ENCODE data around the gene ATP2A3.

Gene ATP2A3

DNA sequence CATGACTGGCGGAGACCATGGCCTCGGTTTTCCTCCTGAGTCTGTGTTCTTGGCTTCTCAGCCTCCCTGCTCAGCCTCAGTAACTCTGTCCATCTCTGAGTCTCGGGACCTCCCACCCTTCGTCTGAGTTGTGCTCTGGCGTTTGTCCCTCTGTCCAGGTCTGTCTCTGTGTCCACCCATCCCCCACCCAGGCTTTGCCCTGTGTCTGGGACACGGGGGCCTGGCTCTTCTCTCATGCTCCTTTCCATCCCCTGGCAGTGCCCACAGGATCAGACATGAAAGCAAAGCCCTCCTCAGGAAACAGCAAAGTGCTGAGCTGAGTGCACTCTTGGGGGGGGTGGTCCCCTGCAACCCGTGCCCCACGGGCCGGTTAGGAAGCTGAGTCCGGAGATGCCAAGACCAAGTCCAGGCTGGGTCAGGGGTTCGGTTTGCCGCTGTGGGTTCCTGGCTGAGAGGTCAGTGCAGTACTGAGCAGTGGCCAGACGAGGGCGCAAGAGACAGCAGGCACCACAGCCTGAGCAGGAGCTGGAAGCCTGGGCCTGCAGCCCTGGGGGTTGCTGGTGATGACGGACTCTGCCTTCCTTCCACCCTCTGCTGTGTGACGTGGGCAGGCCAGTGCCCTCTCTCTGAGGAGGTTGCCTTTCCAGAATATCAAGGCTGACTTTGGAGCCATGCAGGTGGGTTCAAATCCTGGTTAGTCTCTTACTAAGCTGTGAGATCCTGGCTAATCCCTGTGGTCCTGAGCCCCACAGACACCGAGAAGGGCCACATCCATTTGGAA lies 50.5 kb downstream of the ATP2A3 start:
- H3K4me3 ChIP-seq (ENCODE audit: low read depth, low read length), result no peak overlapping the region
- H3K79me2 ChIP-seq, result no peaks in the 10 kb centered on the region
- H3K9me3 ChIP-seq (ENCODE audit: control insufficient read depth, low read length), result no peaks in the 10 kb centered on the region
- no peaks in the 10 kb centered on the region for H3K36me3 ChIP-seq (ENCODE audit: control insufficient read depth, insufficient read depth, low read length)
- H3K4me1 ChIP-seq, result peaks cover 7% of the 10 kb centered on the region
- TF ChIP-seq CTCF (IDR thresholded peaks at IDR 0.05), result peak; percentile 93
- no peak overlapping the region for H2AFZ ChIP-seq
- H3K9ac ChIP-seq, result no peak overlapping the region
- H3K27me3 ChIP-seq (ENCODE audit: control insufficient read depth, insufficient read depth, low read length), result no peaks in the 10 kb centered on the region
- H3K27ac ChIP-seq, result no peak overlapping the region
- H3K4me2 ChIP-seq (ENCODE audit: low read length), result no peak overlapping the region

- no peak overlapping the region for H3K27ac ChIP-seq
- H3K27me3 ChIP-seq (ENCODE audit: control insufficient read depth, insufficient read depth, low read length), result no peaks in the 10 kb centered on the region
- no peak overlapping the region for H3K4me3 ChIP-seq (ENCODE audit: low read depth, low read length)
- H3K4me2 ChIP-seq (ENCODE audit: low read length), result no peak overlapping the region
- H3K36me3 ChIP-seq (ENCODE audit: control insufficient read depth, insufficient read depth, low read length), result no peaks in the 10 kb centered on the region
- H3K9ac ChIP-seq, result no peak overlapping the region
- H3K79me2 ChIP-seq, result no peaks in the 10 kb centered on the region
- peaks cover 7% of the 10 kb centered on the region for H3K4me1 ChIP-seq
- TF ChIP-seq CTCF (IDR thresholded peaks at IDR 0.05), result no peak
- H2AFZ ChIP-seq, result no peak overlapping the region
- H3K9me3 ChIP-seq (ENCODE audit: control insufficient read depth, low read length), result no peaks in the 10 kb centered on the region
These were observed 51.4 kb downstream of the ATP2A3 start for GRCh38 chr17:3912827-3913226.

DNA sequence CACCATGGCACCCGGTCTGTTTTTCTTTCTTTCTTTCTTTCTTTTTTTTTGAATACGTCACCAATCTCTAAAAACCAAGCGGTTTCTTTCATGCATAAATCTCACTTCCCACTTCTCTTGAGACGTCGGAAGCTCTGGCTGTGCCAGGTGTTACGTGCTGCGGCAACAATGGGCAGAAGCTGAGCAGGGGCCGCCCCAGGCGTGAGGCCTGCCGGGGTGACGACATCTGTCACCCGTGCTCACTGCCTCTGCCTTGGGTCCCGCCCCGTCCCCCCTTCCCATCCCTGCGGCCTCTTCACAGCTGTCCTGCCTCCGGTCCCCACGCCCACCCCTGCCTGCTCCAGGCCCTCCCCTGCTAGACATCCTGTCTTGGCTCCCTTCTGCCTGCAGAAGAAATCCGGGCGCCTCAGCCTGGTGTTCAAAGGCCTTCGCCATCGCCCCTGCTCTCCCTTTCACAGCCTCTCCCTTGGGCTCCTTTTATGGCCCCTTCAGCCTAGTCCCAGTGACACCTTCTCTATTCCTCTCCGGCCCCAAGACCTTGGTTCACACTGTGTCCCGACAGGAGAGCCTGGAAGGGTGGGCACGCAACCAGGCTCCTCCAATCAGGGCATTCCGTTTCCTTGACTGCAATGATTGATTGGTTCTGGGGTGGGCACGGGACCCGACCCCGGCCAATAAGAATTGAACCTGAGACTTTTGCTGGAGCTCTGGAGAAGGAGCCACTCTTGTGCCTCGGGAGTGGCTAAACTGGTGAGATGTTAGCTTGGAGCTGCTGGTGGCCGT lies 52.8 kb downstream of the ATP2A3 start:
- Histone ChIP-seq H3K36me3 (ENCODE audit: control insufficient read depth, insufficient read depth, low read length) (no peaks in the 10 kb centered on the region), H3K9ac (no peak overlapping the region), H2AFZ (no peak overlapping the region), H3K4me2 (ENCODE audit: low read length) (no peak overlapping the region), H3K4me3 (ENCODE audit: low read depth, low read length) (no peak overlapping the region), H3K27ac (no peak overlapping the region), H3K79me2 (no peaks in the 10 kb centered on the region), H3K9me3 (ENCODE audit: control insufficient read depth, low read length) (no peaks in the 10 kb centered on the region), H3K4me1 (no peaks in the 10 kb centered on the region), H3K27me3 (ENCODE audit: control insufficient read depth, insufficient read depth, low read length) (no peaks in the 10 kb centered on the region)
- TF ChIP-seq CTCF (IDR thresholded peaks at IDR 0.05), result no peak

DNA sequence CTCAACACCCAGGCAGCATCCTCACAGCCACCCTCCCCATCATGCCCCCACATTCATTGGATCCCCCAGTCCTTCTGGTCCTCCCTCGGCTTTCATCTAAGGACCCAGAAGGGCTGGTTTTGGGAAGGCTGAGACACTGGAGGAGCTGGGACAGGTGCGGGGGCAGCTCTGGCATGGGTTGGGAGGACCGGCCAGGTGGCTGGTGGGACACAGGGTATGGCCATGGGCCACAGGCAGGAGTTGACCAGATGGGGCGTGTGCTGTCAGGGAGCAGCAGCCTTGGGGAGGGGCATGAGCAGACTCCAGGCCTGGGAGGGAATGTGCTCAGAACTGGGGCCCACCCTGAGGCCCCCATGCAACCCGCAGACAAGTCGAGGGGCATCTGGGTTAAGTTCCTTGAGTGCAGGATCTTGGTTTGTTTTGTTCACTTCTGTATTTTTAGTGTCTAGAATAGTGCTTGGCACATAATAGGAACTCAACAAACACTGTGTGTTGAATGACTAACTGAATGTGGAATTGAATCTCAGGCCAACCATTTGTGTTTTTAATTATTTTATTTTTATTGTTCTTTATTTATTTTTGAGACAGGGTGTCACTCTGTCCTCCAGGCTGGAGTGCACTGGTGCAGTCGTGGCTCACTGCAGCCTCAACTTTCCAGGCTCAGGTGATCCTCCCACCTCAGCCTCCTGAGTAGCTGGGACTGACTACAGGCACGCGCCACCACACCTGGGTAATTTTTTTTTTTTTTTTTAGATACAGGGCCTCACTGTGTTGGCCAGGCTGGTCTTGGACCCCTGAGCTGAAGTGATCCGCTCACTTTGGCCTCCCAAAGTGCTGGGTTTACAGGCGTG lies 53.6 kb downstream of the ATP2A3 start:
- Histone ChIP-seq H3K9me3 (ENCODE audit: control insufficient read depth, low read length) (no peaks in the 10 kb centered on the region), H3K9ac (no peak overlapping the region), H3K79me2 (no peaks in the 10 kb centered on the region), H2AFZ (no peak overlapping the region), H3K36me3 (ENCODE audit: control insufficient read depth, insufficient read depth, low read length) (no peaks in the 10 kb centered on the region), H3K4me3 (ENCODE audit: low read depth, low read length) (no peak overlapping the region), H3K4me2 (ENCODE audit: low read length) (no peak overlapping the region), H3K27me3 (ENCODE audit: control insufficient read depth, insufficient read depth, low read length) (no peaks in the 10 kb centered on the region), H3K4me1 (no peaks in the 10 kb centered on the region), H3K27ac (no peak overlapping the region)
- no peak for TF ChIP-seq CTCF (IDR thresholded peaks at IDR 0.05)

Measured in parathyroid adenoma (tissue), 2 donors.